ENCODE data around the gene DDX25. TPM values are rescaled to one million over a fixed set of nuclear protein-coding genes. Genes with fewer than 3 reads are reported as not detected.

DDX25 gene
- total RNA-seq, 6 donors from 2014 or later, result 0.31 TPM; not detected in 5

DNA sequence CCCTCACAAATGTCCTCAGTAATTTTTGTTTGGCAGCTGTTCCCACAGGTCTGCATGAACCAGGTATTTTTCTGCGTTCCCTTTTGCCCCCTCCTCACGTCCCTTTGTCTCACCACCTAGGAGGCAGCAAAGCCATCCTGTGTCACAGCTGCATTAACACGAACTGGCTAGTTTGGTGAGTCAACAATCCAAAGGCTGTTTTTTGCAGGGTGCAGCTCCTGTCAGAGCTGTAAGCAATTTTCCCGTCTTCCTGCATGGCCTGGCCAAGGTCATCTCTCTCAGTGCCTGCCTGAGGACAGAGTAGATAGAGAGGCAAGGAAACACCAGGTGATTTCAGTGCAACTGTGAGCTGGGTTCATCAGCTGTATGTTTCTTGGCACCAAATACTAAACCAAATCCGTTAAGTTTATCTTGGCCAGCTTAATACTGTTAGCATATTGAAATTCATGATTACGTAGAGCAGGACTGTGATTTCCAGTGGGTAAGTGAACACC lies 21.0 kb downstream of the DDX25 start:
- H3K4me3 ChIP-seq, result no peak overlapping the region
- no peaks in the 10 kb centered on the region for H3K27me3 ChIP-seq
- no peak overlapping the region for H3K27ac ChIP-seq
- H3K4me1 ChIP-seq, result no peaks in the 10 kb centered on the region
- no peak for ATAC-seq (ENCODE audit: low FRiP score in 2 of 2)
- 71 to 76% methylated on average over 6 of the region's 6 CpGs for WGBS, 2 donors
- no peaks in the 10 kb centered on the region for H3K9me3 ChIP-seq
- no peaks in the 10 kb centered on the region for H3K36me3 ChIP-seq
- DNase-seq, result no peak
- TF ChIP-seq POLR2A (IDR thresholded peaks at IDR 0.05) (no peak), POLR2AphosphoS5 (IDR thresholded peaks at IDR 0.05) (no peak), EP300 (IDR thresholded peaks at IDR 0.05) (no peak)
- TF ChIP-seq, protein P1, sequence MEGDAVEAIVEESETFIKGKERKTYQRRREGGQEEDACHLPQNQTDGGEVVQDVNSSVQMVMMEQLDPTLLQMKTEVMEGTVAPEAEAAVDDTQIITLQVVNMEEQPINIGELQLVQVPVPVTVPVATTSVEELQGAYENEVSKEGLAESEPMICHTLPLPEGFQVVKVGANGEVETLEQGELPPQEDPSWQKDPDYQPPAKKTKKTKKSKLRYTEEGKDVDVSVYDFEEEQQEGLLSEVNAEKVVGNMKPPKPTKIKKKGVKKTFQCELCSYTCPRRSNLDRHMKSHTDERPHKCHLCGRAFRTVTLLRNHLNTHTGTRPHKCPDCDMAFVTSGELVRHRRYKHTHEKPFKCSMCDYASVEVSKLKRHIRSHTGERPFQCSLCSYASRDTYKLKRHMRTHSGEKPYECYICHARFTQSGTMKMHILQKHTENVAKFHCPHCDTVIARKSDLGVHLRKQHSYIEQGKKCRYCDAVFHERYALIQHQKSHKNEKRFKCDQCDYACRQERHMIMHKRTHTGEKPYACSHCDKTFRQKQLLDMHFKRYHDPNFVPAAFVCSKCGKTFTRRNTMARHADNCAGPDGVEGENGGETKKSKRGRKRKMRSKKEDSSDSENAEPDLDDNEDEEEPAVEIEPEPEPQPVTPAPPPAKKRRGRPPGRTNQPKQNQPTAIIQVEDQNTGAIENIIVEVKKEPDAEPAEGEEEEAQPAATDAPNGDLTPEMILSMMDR (IDR thresholded peaks at IDR 0.05), result no peak

DNA sequence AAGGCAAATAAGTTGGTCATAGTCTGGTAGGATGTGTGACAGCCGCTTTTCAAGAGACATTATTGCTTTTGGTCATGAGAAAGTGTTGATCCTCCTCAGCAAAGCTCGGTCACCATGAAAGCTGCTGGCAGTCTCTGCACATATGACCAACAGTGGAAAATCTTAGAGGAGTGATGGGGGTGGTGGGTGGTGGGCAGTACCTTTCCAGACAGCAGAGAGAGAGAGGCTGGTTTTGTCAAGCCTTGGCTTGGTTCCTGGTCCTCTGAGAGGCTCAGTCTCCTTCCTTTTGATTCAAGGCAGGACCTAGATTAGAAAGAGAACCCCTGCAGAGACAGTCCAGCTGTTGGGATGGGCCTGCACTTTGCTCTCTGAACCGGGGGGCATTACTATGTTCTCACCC lies 21.5 kb downstream of the DDX25 start:
- Histone ChIP-seq H3K4me3 (no peak overlapping the region), H3K27me3 (no peaks in the 10 kb centered on the region), H3K9me3 (no peaks in the 10 kb centered on the region), H3K4me1 (no peaks in the 10 kb centered on the region), H3K27ac (no peak overlapping the region), H3K36me3 (no peaks in the 10 kb centered on the region)
- DNase-seq (no peak), ATAC-seq (ENCODE audit: low FRiP score in 2 of 2) (no peak)
- WGBS, 2 donors, result 67 to 78% methylated on average over 3 of the region's 3 CpGs
- TF ChIP-seq POLR2A (IDR thresholded peaks at IDR 0.05) (no peak), EP300 (IDR thresholded peaks at IDR 0.05) (no peak), POLR2AphosphoS5 (IDR thresholded peaks at IDR 0.05) (no peak)
- TF ChIP-seq, protein P1 (IDR thresholded peaks at IDR 0.05), result no peak

- no peaks in the 10 kb centered on the region for H3K4me1 ChIP-seq
- no peak for ATAC-seq (ENCODE audit: low FRiP score in 2 of 2)
- WGBS, 2 donors, result 89 to 91% methylated on average over 12 of the region's 12 CpGs
Measured at GRCh38 chr11:125926682-125927081, 22.4 kb downstream of the DDX25 start.

GRCh38 chr11:125929445-125930075 lies 25.3 kb downstream of the DDX25 start:
- ATAC-seq (ENCODE audit: low FRiP score in 2 of 2) (no peak), DNase-seq (no peak)

More at GRCh38 chr11:125926682-125927081, 22.4 kb downstream of the DDX25 start:
- H3K9me3 ChIP-seq, result no peaks in the 10 kb centered on the region
- TF ChIP-seq POLR2A (IDR thresholded peaks at IDR 0.05) (no peak), POLR2AphosphoS5 (IDR thresholded peaks at IDR 0.05) (no peak), EP300 (IDR thresholded peaks at IDR 0.05) (no peak)
- TF ChIP-seq, protein P1 (IDR thresholded peaks at IDR 0.05), result no peak
- no peaks in the 10 kb centered on the region for H3K36me3 ChIP-seq
- DNase-seq, result no peak
- H3K4me3 ChIP-seq, result no peak overlapping the region
- H3K27ac ChIP-seq, result no peak overlapping the region
- no peaks in the 10 kb centered on the region for H3K27me3 ChIP-seq

More at GRCh38 chr11:125929445-125930075, 25.3 kb downstream of the DDX25 start:
- Histone ChIP-seq H3K27me3 (no peaks in the 10 kb centered on the region), H3K4me3 (no peak overlapping the region), H3K9me3 (no peaks in the 10 kb centered on the region), H3K27ac (no peak overlapping the region), H3K36me3 (no peaks in the 10 kb centered on the region), H3K4me1 (no peaks in the 10 kb centered on the region)
- 77 to 79% methylated on average over 9 of the region's 9 CpGs for WGBS, 2 donors
- no peak for TF ChIP-seq POLR2AphosphoS5 (IDR thresholded peaks at IDR 0.05)
- TF ChIP-seq POLR2A (IDR thresholded peaks at IDR 0.05), result no peak
- TF ChIP-seq, protein P1 (IDR thresholded peaks at IDR 0.05), result no peak
- no peak for TF ChIP-seq EP300 (IDR thresholded peaks at IDR 0.05)
